Measurements from ENCODE around the gene AGA.

DNA sequence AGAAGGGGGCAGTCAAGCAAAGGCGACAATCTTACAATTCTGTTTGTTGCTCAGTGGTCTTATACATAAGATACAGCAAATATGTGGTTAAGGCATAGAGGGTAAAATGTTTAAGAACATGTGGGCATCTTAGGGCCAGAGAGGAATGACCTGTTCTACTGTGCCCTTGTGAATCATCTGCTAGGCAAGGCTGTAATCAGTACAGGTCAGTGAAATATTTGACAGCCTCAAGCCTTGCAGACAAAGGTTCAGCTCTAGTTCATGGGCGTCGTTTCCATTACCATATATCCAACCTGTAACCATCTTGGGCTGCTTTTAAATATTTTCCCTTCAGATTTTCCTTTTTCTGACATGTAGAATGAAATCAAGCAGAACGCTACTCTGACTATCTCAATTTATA, 37.3 kb downstream of the AGA start:
- TF ChIP-seq, protein P1, sequence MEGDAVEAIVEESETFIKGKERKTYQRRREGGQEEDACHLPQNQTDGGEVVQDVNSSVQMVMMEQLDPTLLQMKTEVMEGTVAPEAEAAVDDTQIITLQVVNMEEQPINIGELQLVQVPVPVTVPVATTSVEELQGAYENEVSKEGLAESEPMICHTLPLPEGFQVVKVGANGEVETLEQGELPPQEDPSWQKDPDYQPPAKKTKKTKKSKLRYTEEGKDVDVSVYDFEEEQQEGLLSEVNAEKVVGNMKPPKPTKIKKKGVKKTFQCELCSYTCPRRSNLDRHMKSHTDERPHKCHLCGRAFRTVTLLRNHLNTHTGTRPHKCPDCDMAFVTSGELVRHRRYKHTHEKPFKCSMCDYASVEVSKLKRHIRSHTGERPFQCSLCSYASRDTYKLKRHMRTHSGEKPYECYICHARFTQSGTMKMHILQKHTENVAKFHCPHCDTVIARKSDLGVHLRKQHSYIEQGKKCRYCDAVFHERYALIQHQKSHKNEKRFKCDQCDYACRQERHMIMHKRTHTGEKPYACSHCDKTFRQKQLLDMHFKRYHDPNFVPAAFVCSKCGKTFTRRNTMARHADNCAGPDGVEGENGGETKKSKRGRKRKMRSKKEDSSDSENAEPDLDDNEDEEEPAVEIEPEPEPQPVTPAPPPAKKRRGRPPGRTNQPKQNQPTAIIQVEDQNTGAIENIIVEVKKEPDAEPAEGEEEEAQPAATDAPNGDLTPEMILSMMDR (IDR thresholded peaks at IDR 0.05 in 8 of 11, conservative IDR thresholded peaks at IDR 0.05 in 3 of 11), result no peak
- TF ChIP-seq POLR2A (IDR thresholded peaks at IDR 0.05) (no peak), POLR2AphosphoS5 (IDR thresholded peaks at IDR 0.05) (no peak)
